HG03095 (cell line): ENCODE measurements around the gene LSM14B.
A peak's percentile ranks its signal among the peaks of the same experiment; 100 is the strongest.

ENCODE experiments used
- ATAC-seq: cut with Tn5 transposase; IDR thresholded peaks from one replicate; pipeline ENCODE4 v1.9.1; 2021; ENCODE audit warnings: moderate library complexity; ENCODE audit not compliant: unreplicated experiment

Gene LSM14B

DNA sequence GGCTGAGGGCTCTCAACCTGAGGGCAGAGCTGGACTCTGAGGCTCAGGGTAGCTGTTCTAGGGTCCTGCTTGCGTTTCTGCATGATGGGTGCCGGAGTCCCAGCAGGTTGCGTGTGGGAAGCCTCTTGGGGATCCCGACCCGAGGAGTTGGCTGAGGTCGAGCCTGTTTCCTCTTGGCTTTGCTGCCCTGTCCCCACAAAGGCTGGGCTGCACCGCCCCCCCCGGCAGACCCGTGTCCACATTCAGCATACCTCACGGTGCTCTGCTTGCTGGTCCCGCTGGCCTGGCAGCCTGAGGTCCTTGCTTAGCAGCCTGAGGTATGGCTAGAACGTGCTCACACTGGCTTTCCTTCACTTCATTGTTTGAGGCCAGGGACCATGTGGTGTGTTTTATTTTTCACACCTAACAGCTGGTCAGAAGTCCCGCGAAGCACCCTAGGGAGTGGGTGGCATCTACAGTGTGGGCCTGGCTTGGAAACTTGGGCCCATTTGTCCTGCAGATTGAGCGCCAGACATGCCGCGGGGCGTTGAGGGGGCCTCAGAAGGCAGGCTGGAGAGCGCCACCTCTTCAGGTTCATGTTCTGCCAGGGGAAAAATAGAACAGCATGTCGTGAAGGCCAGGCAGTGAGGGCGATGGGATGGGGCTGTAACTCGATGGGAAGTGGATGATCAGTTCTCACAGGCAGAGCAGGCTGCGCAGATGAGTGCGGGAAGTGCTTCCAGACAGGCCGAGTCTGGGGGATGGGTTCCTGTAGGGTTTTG is 9.5 kb downstream of the LSM14B start:
- ATAC-seq = no peak

DNA sequence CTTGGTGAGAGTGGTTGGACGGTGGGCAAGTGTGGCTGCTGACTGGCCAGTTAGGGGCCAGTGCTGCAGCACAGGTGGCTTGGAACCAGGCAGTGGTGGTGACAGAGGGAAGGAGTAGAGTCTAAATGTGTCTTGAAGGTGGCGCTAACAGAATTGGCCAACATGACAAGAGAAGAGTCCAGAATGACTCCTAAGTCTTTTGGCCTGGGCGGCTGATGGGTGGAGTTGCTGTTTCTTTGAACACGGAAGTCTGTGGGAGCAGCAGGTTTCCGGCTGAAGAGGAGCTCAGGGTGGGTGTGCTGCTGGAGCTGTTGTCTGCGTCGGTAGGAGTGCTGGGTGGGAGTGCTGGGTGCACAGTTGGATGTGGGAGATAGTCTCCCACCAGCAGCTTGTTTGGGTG is 10.1 kb downstream of the LSM14B start:
- ATAC-seq = no peak

DNA sequence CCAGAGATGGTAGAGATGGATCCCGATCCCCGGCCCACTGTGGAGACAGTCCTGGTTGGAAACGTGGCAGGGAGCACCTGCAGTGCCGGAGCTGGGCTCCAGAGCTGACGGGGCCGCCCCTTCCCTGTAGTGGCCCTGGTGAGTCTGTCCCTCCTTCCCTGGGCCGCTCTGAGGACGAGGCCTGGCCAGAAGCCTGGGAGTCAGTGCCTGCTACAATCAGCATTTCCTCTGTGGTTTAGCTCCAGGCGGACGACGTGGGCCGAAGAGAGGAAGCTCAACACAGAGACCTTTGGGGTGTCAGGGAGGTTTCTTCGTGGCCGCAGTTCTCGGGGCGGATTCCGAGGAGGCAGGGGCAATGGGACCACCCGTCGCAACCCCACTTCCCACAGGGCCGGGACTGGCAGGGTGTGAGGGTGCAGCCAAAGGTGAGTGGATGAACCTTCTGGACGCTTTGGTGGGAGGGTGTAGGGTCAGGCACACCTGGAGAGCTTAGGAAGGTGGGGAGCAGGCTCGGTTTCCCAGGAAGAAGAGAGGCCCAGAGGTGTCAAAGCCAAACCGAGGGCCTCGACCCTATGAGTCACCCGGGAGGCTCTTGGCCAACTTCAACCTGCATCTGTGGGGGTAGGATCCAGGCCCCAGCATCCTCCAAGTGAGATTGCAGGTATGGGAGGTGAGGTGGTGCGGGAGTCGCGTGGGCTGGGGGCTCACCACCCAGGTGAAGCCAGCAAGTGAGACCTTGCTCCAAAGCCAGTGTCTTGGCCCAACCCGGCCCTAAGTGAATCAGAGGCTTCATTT is 11.0 kb downstream of the LSM14B start:
- ATAC-seq = no peak

GRCh38 chr20:62133864-62134263 is 11.6 kb downstream of the LSM14B start:
- no peak for ATAC-seq

DNA sequence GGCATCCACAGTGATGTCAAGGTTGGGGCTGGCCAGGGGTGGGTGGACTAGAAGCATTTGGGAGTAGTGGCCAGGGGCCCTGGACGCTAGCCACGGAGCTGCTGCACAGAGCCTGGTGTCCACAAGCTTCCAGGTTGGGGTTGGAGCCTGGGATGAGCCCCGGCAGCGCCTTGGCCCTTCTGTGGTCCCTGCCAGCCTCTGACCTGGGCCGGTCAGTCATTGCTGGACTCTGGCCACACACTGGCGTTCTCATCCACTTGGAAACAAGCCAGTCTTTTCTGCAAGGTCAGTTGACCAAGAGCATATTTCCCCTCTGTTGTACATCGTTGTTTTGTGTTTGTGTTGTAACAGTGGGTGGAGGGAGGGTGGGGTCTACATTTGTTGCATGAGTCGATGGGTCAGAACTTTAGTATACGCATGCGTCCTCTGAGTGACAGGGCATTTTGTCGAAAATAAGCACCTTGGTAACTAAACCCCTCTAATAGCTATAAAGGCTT is 12.5 kb downstream of the LSM14B start:
- ATAC-seq = no peak

DNA sequence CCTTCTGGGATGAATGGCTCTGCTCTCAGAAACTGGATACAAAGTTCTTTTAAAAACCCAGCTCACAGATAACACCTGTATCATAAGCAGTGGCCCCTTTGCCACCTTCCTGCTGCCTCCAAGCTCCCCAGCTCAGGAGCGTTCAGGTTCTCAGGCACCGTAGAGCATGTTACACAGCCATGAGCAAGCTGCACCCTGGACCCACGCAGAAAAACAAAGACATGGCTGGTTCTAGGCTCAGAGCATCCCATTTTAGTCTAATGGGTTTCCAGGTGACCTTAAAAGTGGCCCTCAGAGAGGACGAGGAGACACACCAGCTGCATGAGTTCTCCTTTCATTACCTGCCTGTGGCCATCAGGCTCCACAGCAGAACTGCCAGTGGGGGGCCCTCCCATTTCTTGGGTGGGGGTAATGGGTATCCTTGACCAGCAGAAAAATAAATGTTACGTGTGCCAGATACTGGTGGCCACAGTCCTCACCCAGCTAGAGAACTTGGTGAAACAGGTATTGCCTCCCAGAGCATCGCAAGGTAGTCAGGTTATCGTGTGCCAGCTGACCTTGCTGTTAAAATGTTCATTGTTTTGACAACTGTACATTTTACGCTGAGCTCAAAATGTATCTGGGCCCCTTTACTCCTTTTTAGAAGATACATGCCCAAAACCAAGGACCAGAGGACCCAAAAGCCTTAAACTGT is 13.4 kb downstream of the LSM14B start:
- no peak for ATAC-seq

DNA sequence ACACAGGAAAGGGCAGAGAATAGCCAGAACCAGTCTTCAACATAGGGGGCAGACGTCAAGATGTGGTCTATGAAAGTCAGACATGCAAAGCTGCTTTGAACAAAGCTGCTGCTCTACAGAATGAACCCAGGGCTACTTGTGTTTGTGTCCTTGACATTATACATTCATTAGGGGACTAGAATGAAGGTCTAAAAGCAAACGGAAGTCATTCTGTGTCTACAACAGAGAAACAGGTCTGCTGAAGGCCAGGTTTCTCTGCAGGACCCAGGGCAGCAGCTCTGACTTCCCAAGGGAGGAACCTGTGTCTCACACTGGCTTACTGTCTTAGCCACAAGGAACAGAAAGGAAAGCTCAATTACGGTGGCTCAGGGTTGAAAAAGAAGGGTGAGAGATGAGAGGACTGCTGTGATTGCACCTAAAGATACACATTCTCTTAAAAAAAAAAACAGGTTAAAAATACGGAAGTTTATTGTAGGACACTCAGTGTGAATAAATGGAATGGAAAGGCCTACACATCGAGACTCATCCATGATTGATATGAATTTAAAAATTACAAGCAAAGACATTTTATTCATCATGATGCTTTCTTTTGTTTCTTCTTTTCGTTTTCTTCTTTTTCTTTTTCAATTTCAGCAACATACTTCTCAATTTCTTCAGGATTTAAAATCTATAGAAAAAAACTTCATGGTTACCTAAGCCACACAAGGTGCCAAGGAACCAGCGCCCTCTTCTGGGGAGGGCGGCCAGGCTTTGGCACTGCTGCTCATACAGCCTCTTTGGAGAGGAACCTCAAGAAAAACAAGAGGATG is 14.2 kb downstream of the LSM14B start:
- ATAC-seq = no peak

GRCh38 chr20:62137092-62137384 is 14.8 kb downstream of the LSM14B start:
- no peak for ATAC-seq

DNA sequence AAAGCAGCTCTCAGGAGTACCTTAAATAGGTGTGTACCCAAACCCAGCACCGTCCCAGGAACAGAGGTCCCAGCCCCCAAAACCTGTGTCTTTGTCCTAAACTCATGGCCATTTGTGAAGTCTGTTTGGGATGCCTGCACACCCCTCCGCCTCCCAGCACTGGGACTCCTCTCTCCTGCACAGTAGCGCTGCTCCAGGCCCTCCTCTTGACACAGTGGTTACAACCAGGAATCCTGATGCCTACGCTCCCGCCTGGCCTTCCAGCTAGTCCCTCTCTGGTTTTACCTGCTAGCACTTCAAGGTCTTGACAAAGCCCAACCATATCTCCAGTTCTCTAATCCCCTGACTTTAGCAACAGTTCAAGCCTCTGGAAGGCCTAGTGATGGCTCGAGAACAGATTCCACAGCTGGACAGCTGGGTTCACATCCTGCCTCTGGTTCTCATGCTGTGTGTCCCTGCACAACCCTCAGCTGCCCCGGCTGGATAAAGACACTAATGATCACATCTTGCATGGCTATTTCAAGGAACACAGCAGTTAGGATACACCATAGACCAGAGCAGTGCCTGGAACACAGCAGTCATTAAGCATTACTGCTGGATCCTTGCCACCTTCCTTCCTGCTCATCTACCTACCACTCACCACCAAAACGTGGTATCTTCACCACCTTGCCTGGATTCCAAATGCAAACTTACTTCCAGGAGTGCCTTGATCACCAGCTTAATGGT is 15.4 kb downstream of the LSM14B start:
- ATAC-seq = no peak

DNA sequence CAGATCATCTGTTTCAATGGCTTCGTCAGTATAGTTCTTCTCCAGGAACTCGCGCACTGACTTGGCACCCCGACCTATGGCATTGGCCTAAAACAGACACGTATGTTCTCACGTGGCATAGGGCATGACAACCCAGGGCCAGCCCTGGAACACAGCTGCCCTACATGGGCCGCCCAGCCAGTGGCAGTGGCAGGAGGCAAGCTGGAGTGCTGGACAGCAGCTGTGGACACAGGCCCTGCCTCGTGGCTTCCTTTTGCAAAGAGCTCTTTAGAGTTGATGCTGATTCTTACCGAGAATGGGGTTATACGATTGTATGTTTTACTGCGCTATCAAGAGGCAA is 15.9 kb downstream of the LSM14B start:
- no peak for ATAC-seq

DNA sequence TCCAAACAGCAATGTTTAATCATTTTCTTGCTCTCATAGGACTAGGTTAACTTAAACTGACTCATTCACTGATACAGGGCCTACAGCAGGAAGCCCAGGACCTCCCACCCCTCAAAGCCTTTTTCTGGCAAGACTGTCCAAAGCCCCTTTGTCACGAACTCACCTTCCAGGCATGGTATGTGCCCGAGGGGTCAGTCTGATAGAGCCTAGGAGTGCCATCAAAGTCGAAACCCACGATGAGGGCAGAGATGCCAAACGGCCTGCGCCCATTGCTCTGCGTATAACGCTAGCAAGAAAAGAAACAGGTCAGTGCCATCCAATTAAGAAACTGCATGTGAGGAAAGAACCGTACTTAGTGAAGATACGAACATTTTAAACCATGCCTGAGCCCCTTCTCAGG is 16.6 kb downstream of the LSM14B start:
- ATAC-seq = no peak

DNA sequence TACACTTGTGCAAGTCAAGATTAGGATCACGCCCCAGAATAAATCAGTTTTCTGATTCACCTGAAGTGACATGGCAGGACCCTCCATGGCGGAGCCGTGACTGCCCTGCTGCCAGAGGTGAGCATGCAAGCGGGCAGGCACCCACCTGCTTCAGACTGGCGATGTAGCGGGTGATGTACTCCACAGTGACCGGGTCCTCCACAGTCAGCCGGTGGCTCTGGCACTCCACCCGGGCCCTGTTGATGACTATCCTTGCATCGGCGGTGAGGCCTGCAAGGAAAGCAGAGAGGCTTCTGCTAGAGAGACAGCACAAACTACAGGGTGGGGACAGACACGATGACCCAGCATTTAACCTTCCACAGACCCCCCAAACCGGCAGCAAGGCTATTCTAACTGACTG is 17.4 kb downstream of the LSM14B start:
- no peak for ATAC-seq

GRCh38 chr20:62141043-62141396 is 18.7 kb downstream of the LSM14B start:
- ATAC-seq = no peak

DNA sequence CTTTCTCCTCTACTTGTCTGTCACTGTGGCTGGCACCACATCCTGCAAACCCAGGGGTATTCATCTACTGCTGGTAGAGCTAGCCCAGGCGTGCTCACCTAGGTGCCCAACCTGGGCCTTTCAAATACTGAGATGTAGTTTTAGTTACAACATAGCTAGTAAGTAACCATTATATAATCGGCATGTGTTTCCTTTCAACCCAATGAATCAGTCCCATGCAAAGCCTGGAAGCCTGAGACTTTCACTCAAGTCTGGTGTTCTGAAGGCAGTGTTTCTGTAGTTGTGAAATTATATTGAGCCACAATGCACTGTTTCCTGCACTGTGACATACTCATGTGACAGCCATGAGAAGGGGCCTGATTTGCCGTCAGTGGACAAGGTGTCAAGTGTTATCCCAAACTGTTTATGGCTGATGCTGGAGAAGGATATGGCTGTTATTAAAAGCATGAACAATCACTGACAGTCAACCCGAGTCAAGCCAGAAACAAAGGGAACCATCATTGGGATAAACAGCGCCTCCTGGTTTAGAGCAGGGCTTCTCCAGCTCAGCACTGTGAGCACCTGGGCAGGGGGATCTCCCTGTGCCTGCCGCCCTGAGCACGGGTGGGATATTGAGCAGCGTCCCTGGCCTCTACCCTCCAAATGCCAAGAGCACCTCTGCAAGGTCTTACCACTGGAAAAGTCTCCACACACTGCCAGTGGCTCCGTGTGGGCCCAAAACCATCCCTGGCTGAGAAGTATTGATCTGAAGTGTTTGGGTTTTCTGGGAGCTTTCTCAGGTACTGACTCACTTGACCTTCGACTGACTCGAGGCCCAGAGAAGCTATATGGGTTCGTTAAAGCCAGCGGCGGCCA is 19.3 kb downstream of the LSM14B start:
- ATAC-seq = no peak

DNA sequence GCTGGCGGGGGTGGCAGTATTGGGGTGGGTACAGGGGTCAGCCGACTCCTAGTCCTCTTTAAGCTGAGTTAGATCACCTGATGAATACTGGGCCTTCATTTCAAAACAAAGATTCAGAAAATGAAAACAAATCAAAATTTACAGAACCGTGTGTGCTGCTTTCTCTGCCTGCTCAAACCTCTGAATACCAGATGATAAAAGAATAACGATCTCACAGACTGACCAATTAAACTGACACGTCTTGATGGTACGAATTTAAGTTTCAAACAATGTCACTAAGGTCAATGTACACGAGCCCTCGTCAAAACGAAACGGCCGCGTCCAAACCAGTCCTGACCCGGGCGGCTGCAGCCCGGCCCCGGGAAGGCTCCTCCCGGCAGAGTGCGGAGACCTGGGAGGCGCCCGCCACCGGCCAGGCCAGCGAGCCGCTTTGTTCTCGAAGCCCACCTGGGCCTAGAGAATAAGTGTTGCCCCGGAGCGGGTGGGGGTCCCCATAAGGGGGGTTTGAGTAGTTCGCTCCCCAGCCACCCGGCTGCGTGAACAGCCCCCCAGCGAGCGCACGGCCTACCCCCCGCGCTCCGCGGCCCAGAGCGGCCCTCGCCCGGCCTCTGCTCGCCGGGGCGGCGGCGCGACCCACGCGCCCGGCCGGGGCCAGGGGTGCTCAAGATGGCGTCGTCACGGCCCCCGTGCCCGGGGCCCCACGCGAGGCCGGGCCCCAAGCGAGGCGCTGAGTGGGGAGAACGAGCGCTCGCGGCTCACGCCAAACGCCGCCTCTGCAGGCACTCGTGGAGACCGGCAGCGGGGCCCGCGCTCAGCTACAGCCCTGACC is 20.2 kb downstream of the LSM14B start:
- peak; percentile 11 for ATAC-seq

GRCh38 chr20:62143081-62143956 is 21.0 kb downstream of the LSM14B start, which contains the start of the genes PSMA7 and SS18L1:
Gene PSMA7 (minus strand): TSS chr20:62143394. CDS start chr20:62143303, 91 bp downstream.
Gene SS18L1 (plus strand): TSS chr20:62143769. CDS start chr20:62143821, 52 bp downstream.
- peak; percentile 63 for ATAC-seq

GRCh38 chr20:62143957-62144825 is 21.9 kb downstream of the LSM14B start:
- ATAC-seq = peak; percentile 28
